Dendritic cell treated with granulocyte-macrophage colony-stimulating factor and Interleukin-4, amounts not matched to agents 40 ng/mL and 50 ng/mL, for 4 days (primary cell): ENCODE measurements around the gene CNTD1.

Experiments
- H3K27ac Mint-ChIP-seq: one replicate; pipeline ENCODE4 v1.8.0; 2022; ENCODE audit warnings: mild to moderate bottlenecking, mixed read lengths
- H3K27me3 Mint-ChIP-seq: one replicate; pipeline ENCODE4 v1.8.0; 2022; ENCODE audit warnings: mild to moderate bottlenecking, mixed read lengths
- H3K36me3 Mint-ChIP-seq: one replicate; pipeline ENCODE4 v1.8.0; 2022; ENCODE audit warnings: low read depth, mixed read lengths
- H3K4me1 Mint-ChIP-seq: one replicate; pipeline ENCODE4 v1.8.0; 2022; ENCODE audit warnings: low read depth, mixed read lengths
- H3K4me3 Mint-ChIP-seq: one replicate; pipeline ENCODE4 v1.8.0; 2022; ENCODE audit warnings: mild to moderate bottlenecking, moderate library complexity, mixed read lengths
- H3K9me3 Mint-ChIP-seq: one replicate; pipeline ENCODE4 v1.8.0; 2022; ENCODE audit warnings: mixed read lengths
- intact Hi-C: fragments of 100-400 bp; cut with micrococcal nuclease; formaldehyde crosslinking; loops from one replicate; pipeline ENCODE4 v1.15.0; 2022

Gene CNTD1

DNA sequence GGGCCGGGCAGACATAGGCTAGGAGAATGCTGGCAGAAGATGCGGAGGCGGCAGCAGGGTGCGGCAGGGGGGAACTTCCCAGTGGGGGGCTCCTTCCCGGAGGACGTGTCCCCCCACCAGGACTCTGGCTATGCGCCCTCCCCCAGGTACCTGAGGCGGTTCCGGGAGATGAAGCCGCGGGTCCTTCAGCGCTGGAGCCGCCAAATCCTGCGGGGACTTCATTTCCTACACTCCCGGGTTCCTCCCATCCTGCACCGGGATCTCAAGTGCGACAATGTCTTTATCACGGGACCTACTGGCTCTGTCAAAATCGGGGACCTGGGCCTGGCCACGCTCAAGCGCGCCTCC, 14.9 kb upstream of the CNTD1 start:
- Mint-ChIP-seq H3K27me3 (peaks cover 96% of the 10 kb centered on the region), H3K9me3 (no peaks in the 10 kb centered on the region), H3K4me3 (no peak overlapping the region), H3K27ac (no peak overlapping the region), H3K4me1 (peaks cover 52% of the 10 kb centered on the region), H3K36me3 (peaks cover 14% of the 10 kb centered on the region)
- intact Hi-C loops, result no loop called here

DNA sequence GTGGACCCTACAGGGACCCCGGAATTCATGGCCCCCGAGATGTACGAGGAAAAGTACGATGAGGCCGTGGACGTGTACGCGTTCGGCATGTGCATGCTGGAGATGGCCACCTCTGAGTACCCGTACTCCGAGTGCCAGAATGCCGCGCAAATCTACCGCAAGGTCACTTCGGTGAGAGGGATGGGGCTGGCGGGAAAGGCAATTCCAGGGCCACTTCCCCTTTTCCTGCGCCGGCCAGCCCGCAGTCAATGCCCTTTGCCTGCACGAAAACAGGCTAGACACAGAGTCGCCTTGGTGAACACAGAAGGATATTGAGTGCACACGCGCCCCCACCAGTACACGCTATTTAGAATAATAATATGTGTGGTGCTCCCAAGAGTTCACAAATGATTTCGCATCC, 14.3 kb upstream of the CNTD1 start:
- H3K36me3 Mint-ChIP-seq, result peaks cover 8% of the 10 kb centered on the region
- no peak overlapping the region for H3K27ac Mint-ChIP-seq
- H3K4me1 Mint-ChIP-seq, result peaks cover 47% of the 10 kb centered on the region
- H3K9me3 Mint-ChIP-seq, result no peaks in the 10 kb centered on the region
- intact Hi-C loops, result no loop called here
- H3K27me3 Mint-ChIP-seq, result peaks cover 95% of the 10 kb centered on the region
- no peak overlapping the region for H3K4me3 Mint-ChIP-seq

DNA sequence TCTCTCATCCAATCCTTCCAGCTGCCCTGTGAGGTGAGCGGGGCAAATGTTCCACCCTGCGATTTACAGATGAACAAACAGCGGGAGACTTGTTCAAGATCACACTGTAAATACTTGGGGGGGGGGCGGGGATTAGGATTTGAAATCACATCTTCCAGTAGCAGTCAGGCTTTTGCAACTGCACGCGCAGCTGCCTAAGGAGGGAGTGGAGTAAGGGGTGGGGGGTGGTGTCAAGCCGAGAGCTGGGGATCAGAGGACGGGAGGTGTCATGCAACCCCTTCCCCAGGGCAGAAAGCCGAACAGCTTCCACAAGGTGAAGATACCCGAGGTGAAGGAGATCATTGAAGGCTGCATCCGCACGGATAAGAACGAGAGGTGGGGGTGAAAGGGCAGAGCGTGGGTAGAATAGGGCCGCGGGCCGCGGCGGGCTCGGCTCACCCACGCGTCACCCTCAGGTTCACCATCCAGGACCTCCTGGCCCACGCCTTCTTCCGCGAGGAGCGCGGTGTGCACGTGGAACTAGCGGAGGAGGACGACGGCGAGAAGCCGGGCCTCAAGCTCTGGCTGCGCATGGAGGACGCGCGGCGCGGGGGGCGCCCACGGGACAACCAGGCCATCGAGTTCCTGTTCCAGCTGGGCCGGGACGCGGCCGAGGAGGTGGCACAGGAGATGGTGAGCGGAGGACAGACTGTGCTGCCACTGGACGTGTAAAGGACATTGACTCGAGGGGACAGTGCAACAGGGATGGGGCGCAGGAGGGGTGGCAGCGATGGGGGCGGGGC, 13.7 kb upstream of the CNTD1 start:
- intact Hi-C loops, result no loop called here
- H3K27ac Mint-ChIP-seq, result no peak overlapping the region
- H3K4me1 Mint-ChIP-seq, result peaks cover 41% of the 10 kb centered on the region
- H3K27me3 Mint-ChIP-seq, result peaks cover 93% of the 10 kb centered on the region
- no peaks in the 10 kb centered on the region for H3K9me3 Mint-ChIP-seq
- peaks cover 2% of the 10 kb centered on the region for H3K36me3 Mint-ChIP-seq
- peak overlapping the region; percentile 17 for H3K4me3 Mint-ChIP-seq

DNA sequence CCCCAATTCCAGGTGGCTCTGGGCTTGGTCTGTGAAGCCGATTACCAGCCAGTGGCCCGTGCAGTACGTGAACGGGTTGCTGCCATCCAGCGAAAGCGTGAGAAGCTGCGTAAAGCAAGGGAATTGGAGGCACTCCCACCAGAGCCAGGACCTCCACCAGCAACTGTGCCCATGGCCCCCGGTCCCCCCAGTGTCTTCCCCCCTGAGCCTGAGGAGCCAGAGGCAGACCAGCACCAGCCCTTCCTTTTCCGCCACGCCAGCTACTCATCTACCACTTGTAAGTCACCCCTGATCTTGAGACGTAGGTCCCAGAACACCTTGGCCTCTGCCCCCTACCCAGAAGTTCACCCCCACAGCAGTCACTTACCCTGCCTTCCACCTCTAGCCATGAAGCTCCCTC, 11.4 kb upstream of the CNTD1 start:
- H3K9me3 Mint-ChIP-seq, result no peaks in the 10 kb centered on the region
- intact Hi-C loops, result no loop called here
- H3K27me3 Mint-ChIP-seq, result peaks cover 83% of the 10 kb centered on the region
- peaks cover 38% of the 10 kb centered on the region for H3K4me1 Mint-ChIP-seq
- H3K4me3 Mint-ChIP-seq, result no peak overlapping the region
- no peaks in the 10 kb centered on the region for H3K36me3 Mint-ChIP-seq
- H3K27ac Mint-ChIP-seq, result no peak overlapping the region

DNA sequence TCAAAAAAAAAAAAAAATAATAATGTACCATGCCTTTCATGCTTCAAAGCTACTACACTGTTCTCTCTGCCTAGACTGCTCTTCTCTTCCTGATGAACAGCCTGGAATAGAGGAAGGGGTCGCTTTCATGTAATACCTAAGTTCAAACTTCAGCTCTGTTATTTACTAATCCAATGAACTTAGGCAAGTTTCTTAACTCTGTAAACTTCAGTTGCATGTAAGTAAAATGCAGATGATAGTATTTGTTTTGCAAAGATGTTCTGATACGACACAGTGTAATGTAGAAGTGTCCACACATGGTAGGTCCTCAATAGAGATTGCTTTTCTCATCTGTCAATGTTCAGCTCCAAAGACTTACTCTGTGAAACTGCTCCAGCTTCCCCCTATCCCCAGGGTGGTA, 6.7 kb upstream of the CNTD1 start:
- Mint-ChIP-seq H3K27me3 (peaks cover 41% of the 10 kb centered on the region), H3K4me3 (no peak overlapping the region), H3K9me3 (no peaks in the 10 kb centered on the region)

DNA sequence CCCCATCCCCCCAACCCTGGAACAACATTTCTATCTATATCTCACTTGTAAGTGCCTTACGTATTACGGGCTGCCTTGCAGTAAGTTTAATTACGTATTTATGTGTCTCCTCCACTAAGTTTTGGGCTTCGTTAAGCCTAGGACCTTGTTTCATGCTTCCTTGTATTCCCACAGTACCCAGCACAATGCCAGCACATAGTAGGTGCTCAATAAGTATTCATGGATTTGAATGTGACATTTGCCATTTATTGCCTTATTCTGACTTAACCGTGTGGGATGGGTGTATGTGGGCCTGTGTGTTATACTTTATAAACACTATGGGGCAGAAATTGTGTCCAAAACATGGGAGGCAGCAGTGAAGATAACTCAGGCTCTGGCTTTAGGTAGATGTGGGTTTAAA, 6.1 kb upstream of the CNTD1 start:
- H3K9me3 Mint-ChIP-seq, result no peaks in the 10 kb centered on the region

More for the DNA sequence above, 6.7 kb upstream of the CNTD1 start:
- Mint-ChIP-seq H3K27ac (no peak overlapping the region), H3K36me3 (peaks cover 14% of the 10 kb centered on the region), H3K4me1 (peaks cover 28% of the 10 kb centered on the region)
- intact Hi-C loops, result no loop called here

DNA sequence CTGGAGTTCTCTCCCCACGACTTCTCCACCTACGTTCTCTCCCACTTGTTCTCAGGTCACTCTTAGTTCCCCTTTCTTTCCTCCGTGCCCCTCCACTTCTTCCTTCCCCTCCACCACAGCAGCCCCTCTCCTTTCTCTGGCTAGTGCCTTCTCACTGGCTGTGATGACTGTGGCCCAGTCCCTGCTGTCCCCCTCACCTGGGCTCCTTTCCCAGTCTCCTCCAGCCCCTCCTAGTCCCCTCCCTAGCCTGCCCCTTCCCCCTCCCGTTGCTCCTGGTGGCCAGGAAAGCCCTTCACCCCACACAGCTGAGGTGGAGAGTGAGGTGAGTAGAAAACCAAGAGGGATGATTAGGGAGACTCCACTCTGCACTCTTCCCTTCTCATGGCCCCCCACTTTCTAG, 3.6 kb upstream of the CNTD1 start:
- Mint-ChIP-seq H3K9me3 (no peaks in the 10 kb centered on the region), H3K27ac (peak overlapping the region; percentile 33), H3K4me1 (peaks cover 30% of the 10 kb centered on the region), H3K36me3 (peaks cover 14% of the 10 kb centered on the region), H3K4me3 (no peak overlapping the region), H3K27me3 (peaks cover 15% of the 10 kb centered on the region)
- intact Hi-C loops, result no loop called here

More for the DNA sequence above, 6.1 kb upstream of the CNTD1 start:
- Mint-ChIP-seq H3K4me3 (no peak overlapping the region), H3K4me1 (peaks cover 27% of the 10 kb centered on the region), H3K27me3 (peaks cover 35% of the 10 kb centered on the region), H3K36me3 (peaks cover 14% of the 10 kb centered on the region), H3K27ac (no peak overlapping the region)
- intact Hi-C loops, result no loop called here

DNA sequence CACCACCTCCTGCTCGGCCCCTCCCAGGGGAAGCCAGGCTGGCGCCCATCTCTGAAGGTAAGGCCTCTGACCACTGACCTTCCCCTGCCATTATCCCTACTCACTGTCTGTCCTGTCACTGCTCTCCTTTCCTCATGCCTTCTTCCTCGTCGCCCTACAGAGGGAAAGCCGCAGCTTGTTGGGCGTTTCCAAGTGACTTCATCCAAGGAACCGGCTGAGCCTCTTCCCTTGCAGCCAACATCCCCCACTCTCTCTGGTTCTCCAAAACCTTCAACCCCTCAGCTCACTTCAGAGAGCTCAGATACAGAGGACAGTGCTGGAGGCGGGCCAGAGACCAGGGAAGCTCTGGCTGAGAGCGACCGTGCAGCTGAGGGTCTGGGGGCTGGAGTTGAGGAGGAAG, 3.2 kb upstream of the CNTD1 start:
- H3K27ac Mint-ChIP-seq, result no peak overlapping the region
- peaks cover 30% of the 10 kb centered on the region for H3K4me1 Mint-ChIP-seq
- peaks cover 14% of the 10 kb centered on the region for H3K36me3 Mint-ChIP-seq
- H3K9me3 Mint-ChIP-seq, result no peaks in the 10 kb centered on the region
- intact Hi-C loops, result no loop called here
- H3K4me3 Mint-ChIP-seq, result no peak overlapping the region
- H3K27me3 Mint-ChIP-seq, result peaks cover 15% of the 10 kb centered on the region

DNA sequence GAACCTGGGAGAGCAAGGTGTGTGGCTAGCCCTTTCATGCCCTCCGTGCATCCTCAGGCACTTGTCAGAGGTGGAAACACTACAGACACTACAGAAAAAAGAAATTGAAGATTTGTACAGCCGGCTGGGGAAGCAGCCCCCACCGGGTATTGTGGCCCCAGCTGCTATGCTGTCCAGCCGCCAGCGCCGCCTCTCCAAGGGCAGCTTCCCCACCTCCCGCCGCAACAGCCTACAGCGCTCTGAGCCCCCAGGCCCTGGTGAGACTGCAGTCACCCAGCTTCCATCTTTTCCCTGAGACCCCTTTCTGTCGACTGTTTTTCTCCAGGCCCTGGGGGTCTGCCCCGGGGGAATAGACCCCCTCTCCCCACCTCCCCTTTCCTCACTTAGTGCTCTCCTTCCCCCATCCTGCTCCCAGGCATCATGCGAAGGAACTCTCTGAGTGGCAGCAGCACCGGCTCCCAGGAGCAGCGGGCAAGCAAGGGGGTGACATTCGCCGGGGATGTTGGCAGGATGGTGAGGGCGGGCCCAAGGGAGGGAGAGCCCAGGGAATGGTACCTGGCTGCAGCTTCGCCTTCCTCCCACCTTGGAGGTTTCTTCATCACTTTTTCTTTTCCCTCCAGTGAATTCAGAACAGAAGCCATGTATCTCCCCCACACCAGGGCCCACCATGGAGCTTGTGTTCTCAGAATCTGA, 2.4 kb upstream of the CNTD1 start:
- Mint-ChIP-seq H3K36me3 (peaks cover 14% of the 10 kb centered on the region), H3K27ac (no peak overlapping the region), H3K4me3 (no peak overlapping the region), H3K27me3 (peaks cover 10% of the 10 kb centered on the region), H3K9me3 (no peaks in the 10 kb centered on the region), H3K4me1 (peaks cover 30% of the 10 kb centered on the region)
- intact Hi-C loops, result no loop called here

DNA sequence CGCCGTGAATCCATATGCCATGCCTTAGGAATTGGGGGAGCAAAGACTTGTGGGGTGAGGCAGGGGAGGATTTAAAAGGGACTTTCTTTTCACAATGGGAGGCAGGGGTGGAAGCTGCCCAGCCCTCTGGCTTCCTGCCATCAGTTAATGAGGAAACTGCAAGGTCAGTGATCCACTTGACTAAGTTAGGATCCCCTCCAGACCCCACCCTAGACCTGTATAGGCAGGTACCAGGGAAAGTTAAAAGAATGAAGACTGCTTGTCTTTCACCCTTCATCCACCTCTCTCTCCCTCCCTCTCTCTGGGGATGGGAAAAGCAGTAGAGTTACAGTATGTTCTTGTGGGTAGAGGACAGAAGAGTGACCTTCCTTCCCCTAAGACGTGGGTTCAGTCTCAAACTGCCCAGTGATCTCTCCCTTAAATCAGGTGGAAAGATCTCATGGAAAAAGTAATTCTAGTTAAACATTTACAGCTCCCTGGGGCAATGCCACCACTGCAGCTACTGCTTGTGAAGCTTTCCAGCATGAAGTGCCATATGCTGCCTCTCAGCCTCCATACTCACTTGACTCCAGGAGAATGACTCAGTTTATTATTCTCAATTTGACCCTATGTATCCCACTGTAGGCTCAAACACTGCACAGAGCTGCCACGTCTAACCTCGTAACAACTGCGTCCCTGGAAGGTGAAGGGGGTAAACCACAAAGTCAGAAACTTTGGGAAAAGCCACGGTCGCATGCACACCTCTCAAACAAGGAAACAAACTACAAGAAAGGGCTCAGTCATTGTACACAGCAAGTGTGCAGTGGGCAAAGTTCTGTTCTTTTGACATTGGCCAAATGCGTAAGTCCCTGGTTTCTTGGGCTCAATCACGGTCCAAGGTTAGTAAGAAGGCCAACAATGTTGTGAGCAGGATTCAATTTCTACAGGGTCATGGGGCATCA, 1.3 kb upstream of the CNTD1 start:
- Mint-ChIP-seq H3K9me3 (no peaks in the 10 kb centered on the region), H3K27me3 (peaks cover 10% of the 10 kb centered on the region), H3K27ac (no peak overlapping the region), H3K4me1 (peaks cover 30% of the 10 kb centered on the region), H3K4me3 (peak overlapping the region; percentile 81), H3K36me3 (peaks cover 14% of the 10 kb centered on the region)
- intact Hi-C loops, result no loop called here

DNA sequence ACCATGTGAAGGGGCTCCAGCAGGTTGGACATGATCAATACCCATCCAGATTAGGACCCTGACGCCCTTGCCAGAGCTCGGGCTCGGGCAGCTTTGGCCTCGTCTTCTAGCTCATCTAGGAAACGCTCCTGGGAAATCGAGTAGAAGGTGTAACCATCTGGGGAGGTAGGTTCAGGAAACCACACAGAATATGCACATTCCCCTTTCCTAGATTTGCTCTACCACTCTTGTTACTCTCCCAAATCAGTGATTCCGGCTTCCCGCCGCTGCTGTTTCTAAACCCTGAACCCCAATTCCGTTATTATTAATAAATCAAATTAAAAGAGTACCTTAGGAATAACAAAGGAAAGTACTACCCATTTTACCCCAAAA, 664 bp upstream of the CNTD1 start:
- peaks cover 30% of the 10 kb centered on the region for H3K4me1 Mint-ChIP-seq
- no peaks in the 10 kb centered on the region for H3K9me3 Mint-ChIP-seq
- peak overlapping the region; percentile 81 for H3K4me3 Mint-ChIP-seq
- intact Hi-C loops, result no loop called here
- peaks cover 10% of the 10 kb centered on the region for H3K27me3 Mint-ChIP-seq
- H3K27ac Mint-ChIP-seq, result peak overlapping the region; percentile 79
- H3K36me3 Mint-ChIP-seq, result peaks cover 14% of the 10 kb centered on the region

DNA sequence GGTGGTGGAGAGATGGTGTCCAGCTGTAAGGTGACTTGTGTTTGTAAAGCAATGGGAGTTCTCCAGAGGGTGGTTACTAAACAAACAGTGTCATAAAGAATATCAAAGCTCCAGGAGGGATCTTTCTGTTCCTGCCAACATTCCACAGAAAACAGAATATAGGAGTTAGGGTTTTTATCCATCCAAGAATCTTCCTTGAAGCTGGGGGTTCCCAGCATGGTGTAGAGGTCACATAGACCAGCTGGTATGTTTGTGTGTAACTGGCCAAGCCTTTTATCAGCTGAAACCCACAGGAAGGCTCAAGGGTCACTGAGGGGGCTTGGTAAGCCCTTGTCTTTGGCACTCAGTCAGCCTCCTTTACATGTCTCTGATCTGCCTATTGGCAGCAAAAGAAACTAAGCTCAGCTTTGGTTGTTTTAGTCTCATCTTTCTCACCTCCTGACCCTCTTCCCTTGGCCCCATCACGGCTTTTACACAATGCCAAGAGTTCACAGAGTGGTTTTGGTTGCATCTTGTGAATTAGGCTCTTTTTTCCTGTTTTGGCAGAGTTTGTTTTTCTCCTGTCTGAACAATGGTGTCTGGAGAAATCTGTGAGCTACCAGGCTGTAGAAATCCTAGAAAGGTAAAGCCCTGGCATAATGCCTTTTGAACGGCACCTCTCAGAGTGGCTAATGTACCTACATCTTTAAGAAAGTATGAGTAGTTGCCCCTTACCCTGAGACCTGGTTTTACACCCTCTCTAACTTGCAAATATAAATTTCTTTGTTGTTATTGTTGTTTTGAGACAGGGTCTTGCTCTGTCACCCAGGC, 4.6 kb downstream of the CNTD1 start:
- no peak overlapping the region for H3K27ac Mint-ChIP-seq
- H3K27me3 Mint-ChIP-seq, result peaks cover 7% of the 10 kb centered on the region
- no peak overlapping the region for H3K4me3 Mint-ChIP-seq
- peaks cover 6% of the 10 kb centered on the region for H3K4me1 Mint-ChIP-seq
- no peaks in the 10 kb centered on the region for H3K9me3 Mint-ChIP-seq
- intact Hi-C loops, result no loop called here
- H3K36me3 Mint-ChIP-seq, result peaks cover under 1% of the 10 kb centered on the region

DNA sequence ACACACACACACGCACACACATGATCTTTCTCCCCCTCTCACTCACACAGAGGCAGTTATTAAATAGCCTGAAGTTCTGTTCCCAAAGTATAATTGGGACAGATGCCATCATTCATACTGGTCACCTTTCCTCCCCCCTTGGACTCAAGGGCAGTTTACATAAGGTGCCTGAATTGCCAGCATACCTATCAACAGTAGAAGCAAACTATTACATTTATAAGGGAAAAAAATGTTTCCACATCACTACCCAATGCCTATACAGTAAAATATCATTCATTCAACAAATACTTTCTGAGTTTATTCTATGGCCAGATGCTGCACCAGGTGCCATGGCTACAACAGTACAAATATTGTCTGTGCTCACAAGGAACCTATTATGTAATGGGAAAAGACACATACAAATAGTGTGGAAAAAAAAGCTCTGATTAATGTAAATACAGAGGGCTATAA, 6.3 kb downstream of the CNTD1 start:
- Mint-ChIP-seq H3K27ac (no peak overlapping the region), H3K4me1 (no peaks in the 10 kb centered on the region), H3K36me3 (peaks cover 17% of the 10 kb centered on the region), H3K9me3 (no peaks in the 10 kb centered on the region), H3K4me3 (no peak overlapping the region), H3K27me3 (peaks cover 7% of the 10 kb centered on the region)
- intact Hi-C loops, result no loop called here
